K562 (cell line): ENCODE results near the gene FSTL1. TPM values are rescaled to one million over a fixed set of nuclear protein-coding genes. Genes with fewer than 3 reads are reported as not detected.

Experiments used
- ATAC-seq: fragments of 200-7000 bp; cut with Tn5 transposase; 3 replicates; pipeline ENCODE4 v1.9.1; 2020; ENCODE audit warnings: moderate library complexity
- BruUV-seq: library from RNA; stranded (reverse); fragments of 400-500 nt; replicated peaks from 2 replicates; lab custom pipeline; 2021; lab: Mats Ljungman, UMichigan
- CTCF ChIA-PET: fragments of 300-600 bp; formaldehyde crosslinking; extraction: SDS; loops from one replicate; lab custom pipeline; 2021; ENCODE audit warnings: low intra/inter-chr PET ratio; lab: Yijun Ruan, JAX
- POLR2A ChIA-PET: fragments of 300-600, 350-650 bp; sonication (Branson Sonifier 250); formaldehyde crosslinking; extraction: SDS; loops from one replicate; lab custom pipeline; 2021; ENCODE audit warnings: antibody characterized with exemption, inconsistent platforms; lab: Yijun Ruan, JAX
- DNase-seq, 4 experiments: peaks; one replicate each; pipeline versions ENCODE4 v3.0.0 to v3.0.0-alpha.2; 2011 to 2018; ENCODE audit warnings: low spot score in 3 of 4, mixed read lengths in 3 of 4; ENCODE audit errors: extremely low read depth in 1 of 4
- FAIRE-seq: peaks from 2 replicates; lab custom pipeline; 2011; peaks lifted over from hg19 to GRCh38; lab: Jason Lieb, UNC
- H2AFZ ChIP-seq: 2 replicates; pipeline ENCODE4 v1.6.0; 2011; ENCODE audit warnings: low read depth, low read length, control low read depth, inconsistent platforms
- H3K27ac ChIP-seq: fragments of 200-600 bp; 3 replicates; pipeline ENCODE4 v1.8.0; 2011; ENCODE audit warnings: low read depth, mild to moderate bottlenecking, control low read depth, inconsistent platforms, low read length, moderate library complexity, mixed read lengths; ENCODE audit errors: extremely low read depth
- H3K27me3 ChIP-seq, 2 experiments: fragments of 300-600 bp in 1 of 2; 2 replicates in 1 of 2; 3 replicates in 1 of 2; pipeline versions ENCODE4 v1.6.0 to v1.8.0; 2011; ENCODE audit warnings: inconsistent platforms in 2 of 2, low read length in 2 of 2, mild to moderate bottlenecking in 1 of 2, mixed read lengths in 1 of 2, moderate library complexity in 1 of 2; ENCODE audit not compliant: control insufficient read depth in 2 of 2, insufficient read depth in 2 of 2
- H3K36me3 ChIP-seq: fragments of 300-600 bp; 3 replicates; pipeline ENCODE4 v1.8.0; 2011; ENCODE audit warnings: mild to moderate bottlenecking, low read length, inconsistent platforms; ENCODE audit not compliant: control insufficient read depth, insufficient read depth
- H3K4me1 ChIP-seq, 2 experiments: fragments of 200-600 bp in 1 of 2; replicated peaks in 1 of 2; 2 replicates in 1 of 2; 3 replicates in 1 of 2; pipeline versions ENCODE4 v1.5.1 to v1.8.0; 2011; ENCODE audit warnings: inconsistent platforms in 2 of 2, low read length in 2 of 2, mild to moderate bottlenecking in 1 of 2, mixed read lengths in 1 of 2, moderate library complexity in 1 of 2; ENCODE audit not compliant: control insufficient read depth in 2 of 2, insufficient read depth in 2 of 2
- H3K4me2 ChIP-seq: 2 replicates; pipeline ENCODE4 v1.6.1; 2011; ENCODE audit warnings: low read length, control low read depth, inconsistent platforms, mixed read lengths; ENCODE audit not compliant: insufficient read depth
- H3K4me3 ChIP-seq: fragments of 200-600 bp; sonication (generic), shearing (Covaris generic); 2 replicates; pipeline ENCODE4 v1.5.1; 2016; ENCODE audit warnings: control low read depth, inconsistent platforms
- H3K79me2 ChIP-seq: fragments of 200-600 bp; 3 replicates; pipeline ENCODE4 v1.8.0; 2011; ENCODE audit warnings: low read length, inconsistent platforms; ENCODE audit not compliant: control insufficient read depth, insufficient read depth
- H3K9ac ChIP-seq, 2 experiments: 2 replicates each; pipeline versions ENCODE4 v1.6.0 to v1.6.1; 2011; ENCODE audit warnings: low read depth in 2 of 2, low read length in 2 of 2, control low read depth in 1 of 2, inconsistent platforms in 1 of 2, mild to moderate bottlenecking in 1 of 2, mixed read lengths in 1 of 2; ENCODE audit not compliant: insufficient read depth in 1 of 2
- H3K9me1 ChIP-seq: one replicate; pipeline ENCODE4 v1.6.0; 2011; ENCODE audit warnings: inconsistent platforms, mild to moderate bottlenecking, low read length, moderate library complexity; ENCODE audit not compliant: control insufficient read depth, insufficient read depth
- H3K9me3 ChIP-seq: replicated peaks from 2 replicates; pipeline ENCODE4 v1.5.1; 2011; ENCODE audit warnings: low read depth, low read length, inconsistent platforms; ENCODE audit not compliant: control insufficient read depth, insufficient read depth
- H4K20me1 ChIP-seq: replicated peaks from 2 replicates; pipeline ENCODE4 v1.6.1; 2011; ENCODE audit warnings: low read length, inconsistent platforms, mixed read lengths; ENCODE audit not compliant: control insufficient read depth, insufficient read depth
- ATF1 ChIP-seq, 2 experiments: fragments of 450-650 bp in 1 of 2; IDR thresholded peaks; 2 replicates each; pipeline ENCODE4 v1.6.1; 2016; ENCODE audit warnings: missing compliant biosample characterization in 1 of 2, missing genetic modification characterization in 1 of 2
- CHD1 ChIP-seq: fragments of 200-600 bp; sonication (generic); IDR thresholded peaks from one replicate; pipeline ENCODE4 v1.6.1; 2012; ENCODE audit warnings: mild to moderate bottlenecking, moderate library complexity, low read length, inconsistent platforms
- HDAC1 ChIP-seq, 2 experiments: fragments of 450-650 bp; IDR thresholded peaks; 2 replicates each; pipeline ENCODE4 v1.6.1; 2016 to 2017; ENCODE audit warnings: inconsistent platforms in 1 of 2, mild to moderate bottlenecking in 1 of 2, moderate library complexity in 1 of 2
- LCOR ChIP-seq: sonication (generic); formaldehyde crosslinking; IDR thresholded peaks from 2 replicates; pipeline ENCODE4 v1.8.0; 2022; ENCODE audit warnings: mild to moderate bottlenecking, missing genetic modification reagents
- WGBS: fragments of 100-300 bp; shearing (Covaris generic); methylation state at CpG from one replicate; pipeline ENCODE4 v1.1.6; 2016; ENCODE audit warnings: low coverage, mixed read lengths; ENCODE audit not compliant: insufficient coverage; ENCODE audit errors: missing lambda C conversion rate; 5-methylcytosine and 5-hydroxymethylcytosine counted together
- in situ Hi-C: fragments of 300-500 bp; cut with MboI; formaldehyde crosslinking; loops from 4 replicates; pipeline ENCODE4 v1.15.0; 2018; ENCODE audit warnings: inconsistent platforms, mixed read lengths
- intact Hi-C: fragments of 100-400 bp; cut with micrococcal nuclease; formaldehyde crosslinking; loops from 2 replicates; pipeline ENCODE4 v1.14.2; 2022
- polyA plus RNA-seq, 8 experiments: library from polyadenylated mRNA; depleted of rRNA in 4 of 8; stranded (reverse) in 5 of 8; unstranded in 3 of 8; fragments of >200 nt; fragmentation: Nextera tagmentation in 2 of 8; fragmentation: Illumina TruSeq in 1 of 8; extraction: Ambion mirVana in 2 of 8; extraction: Trizol in 1 of 8; gene quantifications; 2 replicates each; pipeline versions ENCODE4 v1.2.1 to v1.2.3, GENCODE V29; 2011 to 2014; ENCODE audit warnings: inconsistent platforms in 1 of 8, missing spikeins in 1 of 8
- total RNA-seq, 7 experiments: library from RNA; depleted of rRNA in 6 of 7; stranded (reverse); fragments of >200 nt in 6 of 7; fragmentation: Illumina TruSeq in 2 of 7; extraction: Trizol in 2 of 7; gene quantifications; 2 replicates each; pipeline versions ENCODE4 v1.2.1 to v1.2.3, GENCODE V29; 2011 to 2021; ENCODE audit warnings: low replicate concordance in 1 of 7
- TF ChIP-seq, protein P1 (sequence below): sonication (generic); IDR thresholded peaks from 2 replicates; pipeline ENCODE4 v1.6.1; 2016

Gene FSTL1
- total and polyA plus RNA-seq, 9 of the 15 experiments (the other 6 are each of a cell fraction or from before 2014, with no cell fraction given): 0.01 to 0.58 (median 0.08) TPM; not detected in 2

DNA sequence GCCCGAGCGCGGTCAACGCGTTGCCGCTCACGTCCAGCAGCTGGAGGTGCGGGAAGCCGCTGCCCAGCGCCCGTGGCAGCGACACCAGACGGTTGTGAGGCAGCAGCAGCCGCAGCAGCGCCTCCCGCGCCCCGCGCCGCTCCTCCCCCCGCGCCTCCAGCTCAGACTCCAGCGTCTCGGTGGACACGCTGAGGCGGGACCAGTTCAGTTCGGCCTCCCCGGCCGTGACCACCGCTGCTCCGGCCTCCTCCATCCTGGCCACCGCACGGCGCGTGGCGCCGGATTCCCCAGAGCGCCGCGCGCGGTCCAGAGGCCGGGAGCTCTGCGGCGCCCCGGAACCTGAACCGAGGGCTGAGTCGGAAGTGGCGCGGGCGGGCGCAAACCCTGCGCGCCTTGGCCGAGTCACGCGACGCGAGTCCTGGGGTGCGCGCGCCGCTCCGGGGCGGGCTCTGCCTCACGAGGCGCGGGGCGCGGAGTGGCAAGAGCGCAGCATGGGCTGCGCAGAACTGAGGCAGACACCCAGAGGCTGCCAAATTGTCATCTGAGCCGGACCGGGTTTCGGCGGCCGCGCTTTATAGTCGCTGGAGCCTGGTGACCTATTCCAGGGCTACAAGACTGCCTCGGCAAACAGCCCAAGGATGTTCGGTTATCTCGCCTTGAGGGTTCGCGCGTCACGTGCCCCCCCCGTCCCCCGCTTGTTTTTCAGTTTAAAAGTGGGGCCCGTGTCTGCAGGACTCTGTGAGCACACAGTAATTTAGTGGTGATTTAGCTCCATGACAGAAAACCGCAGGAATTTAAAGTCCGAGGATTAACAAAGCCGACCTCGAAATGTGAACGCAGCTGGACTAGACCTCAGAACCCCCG lies 101.6 kb downstream of the FSTL1 start, which contains the start of gene LRRC58 (continued):
- TF ChIP-seq LCOR (CRISPR knock-in tag): 0 out of 2 replicates have a peak, but pooled peaks have one; percentile 59
- no peak for TF ChIP-seq ATF1 (CRISPR knock-in tag; IDR thresholded peaks at IDR 0.05)
- TF ChIP-seq ATF1 (tag; IDR thresholded peaks at IDR 0.05): peak; percentile 74

DNA sequence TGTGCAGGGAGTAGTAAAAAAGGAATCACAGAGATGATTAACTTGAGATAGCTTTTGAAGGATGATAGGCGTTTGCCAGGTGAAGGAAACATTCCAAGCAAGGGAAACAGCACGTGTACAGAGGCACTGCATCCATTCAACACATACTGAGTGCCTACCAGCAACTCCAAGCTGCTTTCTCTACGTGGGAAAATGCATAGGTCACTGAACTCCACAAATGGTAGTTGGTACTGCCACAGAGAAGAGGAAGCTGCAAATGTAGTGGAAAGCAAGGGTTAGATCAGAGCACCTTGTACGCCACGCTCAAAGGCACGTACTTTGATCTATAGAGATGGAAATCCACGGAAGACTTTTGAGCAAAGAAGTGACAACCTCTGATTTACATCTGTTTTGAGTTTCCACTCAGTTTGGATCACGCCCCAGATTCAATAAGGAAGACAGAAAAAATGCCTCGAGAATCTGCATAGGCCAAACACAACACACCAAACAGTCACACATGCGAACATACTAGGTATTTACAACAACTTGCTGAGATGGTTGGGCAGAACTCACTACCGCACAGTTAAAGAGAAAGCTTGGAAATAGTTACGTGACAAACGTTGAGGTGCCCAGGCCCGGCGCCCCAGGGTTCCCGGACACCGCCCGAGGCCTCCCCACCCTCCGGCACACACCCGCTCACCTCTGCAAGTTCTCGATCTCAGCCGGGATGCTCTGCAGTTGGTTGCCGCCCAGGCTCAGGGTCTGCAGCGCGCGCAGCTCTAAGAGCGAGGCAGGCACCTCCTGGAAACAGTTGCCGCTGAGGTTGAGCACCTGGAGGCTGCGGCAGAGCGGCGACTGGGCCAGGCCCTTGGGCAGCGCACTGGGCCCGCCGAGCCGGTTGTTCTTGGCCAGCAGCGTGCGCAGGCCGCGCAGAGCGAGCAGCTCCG lies 102.5 kb downstream of the FSTL1 start:
- peak overlapping the region; percentile 86 to 98 for H3K9ac ChIP-seq
- H3K4me3 ChIP-seq: peak overlapping the region; percentile 59
- peak; percentile 67; the same call in 2 of the 3 replicates for ATAC-seq
- in situ Hi-C loops: no loop called here
- H3K4me2 ChIP-seq: peak overlapping the region; percentile 85
- CTCF ChIA-PET: no interaction called here
- TSS peak; percentile 41 for BruUV-seq
- no peaks in the 10 kb centered on the region for H3K9me1 ChIP-seq
- H2AFZ ChIP-seq: peak overlapping the region; percentile 94
- TF ChIP-seq, protein P1, sequence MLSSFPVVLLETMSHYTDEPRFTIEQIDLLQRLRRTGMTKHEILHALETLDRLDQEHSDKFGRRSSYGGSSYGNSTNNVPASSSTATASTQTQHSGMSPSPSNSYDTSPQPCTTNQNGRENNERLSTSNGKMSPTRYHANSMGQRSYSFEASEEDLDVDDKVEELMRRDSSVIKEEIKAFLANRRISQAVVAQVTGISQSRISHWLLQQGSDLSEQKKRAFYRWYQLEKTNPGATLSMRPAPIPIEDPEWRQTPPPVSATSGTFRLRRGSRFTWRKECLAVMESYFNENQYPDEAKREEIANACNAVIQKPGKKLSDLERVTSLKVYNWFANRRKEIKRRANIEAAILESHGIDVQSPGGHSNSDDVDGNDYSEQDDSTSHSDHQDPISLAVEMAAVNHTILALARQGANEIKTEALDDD: no peak
- TF ChIP-seq CHD1 (peak; percentile 10), HDAC1 (IDR thresholded peaks at IDR 0.05) (0 out of 4 replicates have a peak, but pooled peaks of 1 of the 2 experiments have one; percentile 33)
- TF ChIP-seq, all 486 proteins: peak for 2
- FAIRE-seq (peak; percentile 32), DNase-seq (peak in 2 of 4 experiments; percentile 26 to 29)
- peaks cover 63% of the 10 kb centered on the region for H3K79me2 ChIP-seq
- peaks cover 6 to 20% of the 10 kb centered on the region in 2 experiments; a peak in 4 of 5 replicates for H3K4me1 ChIP-seq
- no peaks in the 10 kb centered on the region for H4K20me1 ChIP-seq
- H3K9me3 ChIP-seq: no peaks in the 10 kb centered on the region
- under 1% methylated on average over 31 of the region's 41 CpGs for WGBS
- H3K27ac ChIP-seq: peak overlapping the region; percentile 88
- intact Hi-C loops: loop anchor here (5.0 kb wide), 1 partner anchor 251 kb away; no protein-coding TSS in a partner anchor
- POLR2A ChIA-PET: interaction anchor here (0.6 to 2.1 kb wide), 7 partner anchors 9 to 251 kb away, joined by 3 to 8 read pairs (median 3); no protein-coding TSS in a partner anchor
- H3K27me3 ChIP-seq: no peaks in the 10 kb centered on the region
- peaks cover 32% of the 10 kb centered on the region; the same call in 2 of the 3 replicates for H3K36me3 ChIP-seq
